B cell (primary cell): ENCODE measurements around the gene HHAT. TPM values are rescaled to one million over a fixed set of nuclear protein-coding genes. Genes with fewer than 3 reads are reported as not detected.

Experiments used
- ATAC-seq: fragments of 200-7000 bp; cut with Tn5 transposase; one replicate; pipeline ENCODE4 v1.10.0; 2021; ENCODE audit warnings: low read depth, mild to moderate bottlenecking, moderate number of reproducible peaks, moderate library complexity
- CTCF ChIA-PET: fragments of 350-600 bp; sonication (Branson Sonifier 250); formaldehyde crosslinking; loops from one replicate; lab custom pipeline; 2021; ENCODE audit warnings: antibody characterized with exemption, inconsistent platforms; lab: Charles Lee
- POLR2A ChIA-PET: fragments of 350-600 bp; sonication (Branson Sonifier 250); formaldehyde crosslinking; loops from one replicate; lab custom pipeline; 2021; ENCODE audit warnings: antibody characterized with exemption; lab: Charles Lee
- DNase-seq: peaks from one replicate; pipeline ENCODE4 v3.0.0; 2013
- H2AFZ ChIP-seq: 2 replicates; pipeline ENCODE4 v1.6.1; 2012; ENCODE audit warnings: mild to moderate bottlenecking, low read depth, low read length; ENCODE audit not compliant: insufficient read depth, poor library complexity, severe bottlenecking
- H3K27ac ChIP-seq, 2 donors: 1 replicate in 1 of 2; 2 replicates in 1 of 2; pipeline ENCODE4 v1.5.1; 2012 to 2013; ENCODE audit warnings: low read length in 2 of 2, mild to moderate bottlenecking in 2 of 2, moderate library complexity in 1 of 2
- H3K27me3 ChIP-seq, 4 experiments: fragments of 200-600 bp in 1 of 4; sonication (generic) in 1 of 4; replicated peaks in 1 of 4; 1 replicate in 2 of 4; 2 replicates in 2 of 4; pipeline versions ENCODE4 v1.6.1 to v1.7.0; 2013 to 2016; ENCODE audit warnings: low read length in 3 of 4, mild to moderate bottlenecking in 2 of 4, mixed read lengths in 1 of 4, moderate library complexity in 1 of 4; ENCODE audit not compliant: insufficient read depth in 4 of 4, control insufficient read depth in 3 of 4; ENCODE audit errors: control extremely low read depth in 1 of 4
- H3K36me3 ChIP-seq, 2 experiments: replicated peaks in 1 of 2; 1 replicate in 1 of 2; 2 replicates in 1 of 2; pipeline versions ENCODE4 v1.6.1 to v1.7.1; 2013; ENCODE audit warnings: low read length in 1 of 2; ENCODE audit not compliant: insufficient read depth in 2 of 2, control insufficient read depth in 1 of 2; ENCODE audit errors: control extremely low read depth in 1 of 2, extremely low read depth in 1 of 2
- H3K4me1 ChIP-seq, 2 donors: fragments of 200-600 bp in 1 of 2; sonication (generic) in 1 of 2; 1 replicate in 1 of 2; 2 replicates in 1 of 2; pipeline versions ENCODE4 v1.5.1 to v1.6.1; 2013 to 2017; ENCODE audit warnings: low read length in 2 of 2; ENCODE audit not compliant: control insufficient read depth in 2 of 2, insufficient read depth in 2 of 2
- H3K4me2 ChIP-seq: replicated peaks from 2 replicates; pipeline ENCODE3; 2012; ENCODE audit warnings: mild to moderate bottlenecking, low read depth, low read length; ENCODE audit not compliant: poor library complexity, severe bottlenecking
- H3K4me3 ChIP-seq, 5 experiments: fragments of 200-600 bp in 1 of 5; sonication (generic) in 1 of 5; 1 replicate in 3 of 5; 2 replicates in 2 of 5; pipeline versions ENCODE4 v1.5.1 to v1.7.0; 2011 to 2016; ENCODE audit warnings: low read length in 4 of 5, mild to moderate bottlenecking in 4 of 5, low read depth in 2 of 5, control low read depth in 1 of 5, moderate library complexity in 1 of 5; ENCODE audit not compliant: insufficient read depth in 1 of 5; ENCODE audit errors: control extremely low read depth in 1 of 5, extremely low read depth in 1 of 5
- H3K79me2 ChIP-seq: fragments of 200-600 bp; sonication (generic); one replicate; pipeline ENCODE4 v1.6.0; 2016; ENCODE audit warnings: low read length; ENCODE audit not compliant: control insufficient read depth, insufficient read depth
- H3K9ac ChIP-seq: fragments of 200-600 bp; sonication (generic); 2 replicates; pipeline ENCODE4 v1.6.1; 2017; ENCODE audit warnings: mild to moderate bottlenecking, low read length, moderate library complexity
- H3K9me3 ChIP-seq, 3 donors: one replicate each; pipeline versions ENCODE4 v1.6.1 to v1.7.1; 2013; ENCODE audit warnings: low read length in 2 of 3; ENCODE audit not compliant: control insufficient read depth in 2 of 3, insufficient read depth in 1 of 3; ENCODE audit errors: control extremely low read depth in 1 of 3
- H4K20me1 ChIP-seq: 2 replicates; pipeline ENCODE4 v1.6.0; 2012; ENCODE audit warnings: mild to moderate bottlenecking, low read length; ENCODE audit not compliant: insufficient read depth, control insufficient read depth, poor library complexity, severe bottlenecking
- H3K27ac Mint-ChIP-seq: one replicate; pipeline ENCODE4 v1.8.0; 2021; ENCODE audit warnings: mixed read lengths
- H3K27me3 Mint-ChIP-seq: one replicate; pipeline ENCODE4 v1.8.0; 2021; ENCODE audit warnings: mixed read lengths
- H3K4me1 Mint-ChIP-seq: one replicate; pipeline ENCODE4 v1.8.0; 2021; ENCODE audit warnings: mixed read lengths
- H3K4me3 Mint-ChIP-seq: one replicate; pipeline ENCODE4 v1.8.0; 2021; ENCODE audit warnings: mixed read lengths
- H3K9me3 Mint-ChIP-seq: one replicate; pipeline ENCODE4 v1.8.0; 2022; ENCODE audit warnings: mixed read lengths; ENCODE audit not compliant: insufficient read depth
- EZH2 ChIP-seq: IDR thresholded peaks from 2 replicates; pipeline ENCODE4 v1.6.1; 2012; ENCODE audit warnings: borderline replicate concordance, low read depth, mild to moderate bottlenecking, moderate library complexity, low read length; ENCODE audit not compliant: insufficient read depth, poor library complexity, severe bottlenecking
- WGBS: methylation state at CpG from one replicate; pipeline ENCODE4 v1.1.5; 2013; ENCODE audit warnings: missing lambda C conversion rate; ENCODE audit not compliant: insufficient coverage; 5-methylcytosine and 5-hydroxymethylcytosine counted together
- intact Hi-C: fragments of 100-400 bp; cut with micrococcal nuclease; formaldehyde crosslinking; loops from one replicate; pipeline ENCODE4 v1.10.0; 2022
- polyA plus RNA-seq: library from polyadenylated mRNA; depleted of rRNA; stranded (reverse); fragments of >200 nt; gene quantifications from 2 replicates; pipeline ENCODE4 v1.2.3, GENCODE V29; 2012
- total RNA-seq, 2 donors: library from RNA; stranded (reverse); fragments of 120-200 nt in 1 of 2; gene quantifications; 1 replicate in 1 of 2; 2 replicates in 1 of 2; pipeline versions ENCODE4 v1.2.3 to v1.2.4, GENCODE V29; 2013 to 2022
- TF ChIP-seq, protein P1 (sequence below): fragments of 200-600 bp; IDR thresholded peaks from one replicate; pipeline ENCODE4 v1.8.0; 2022; ENCODE audit warnings: antibody characterized with exemption, mild to moderate bottlenecking

HHAT gene
- total and polyA plus RNA-seq, 2 donors (not counting 1 experiment from before 2014, with no cell fraction given): 4.0 to 28.2 TPM

DNA sequence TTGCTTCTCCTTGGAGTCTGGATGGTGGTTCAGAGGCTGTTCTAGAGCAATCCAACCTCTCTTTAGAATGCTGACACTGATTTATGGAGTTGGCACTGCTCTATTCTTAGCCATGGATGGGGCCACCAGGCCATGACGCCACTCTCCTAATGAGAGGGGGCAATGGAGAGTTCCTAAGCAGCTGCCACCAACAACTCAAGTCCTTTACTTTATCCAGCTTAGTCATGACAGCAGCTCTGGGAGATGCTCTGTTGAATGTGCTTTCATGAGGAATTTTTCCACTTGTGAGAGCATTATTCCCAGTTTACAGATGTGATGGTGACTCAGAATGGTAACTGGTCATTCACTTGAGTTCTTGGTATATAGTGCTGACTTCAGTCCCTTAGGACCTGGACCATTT is 366.3 kb downstream of the HHAT start:
- no peaks in the 10 kb centered on the region for H3K9me3 ChIP-seq
- no peaks in the 10 kb centered on the region for H4K20me1 ChIP-seq
- no peak overlapping the region for H2AFZ ChIP-seq
- ATAC-seq: no peak
- Mint-ChIP-seq H3K4me1 (peaks cover 9% of the 10 kb centered on the region), H3K27ac (no peak overlapping the region), H3K27me3 (peaks cover 4% of the 10 kb centered on the region), H3K4me3 (no peak overlapping the region), H3K9me3 (no peaks in the 10 kb centered on the region)
- H3K27me3 ChIP-seq: no peaks in the 10 kb centered on the region
- intact Hi-C loops: no loop called here
- TF ChIP-seq EZH2: no peak
- TF ChIP-seq, protein P1, sequence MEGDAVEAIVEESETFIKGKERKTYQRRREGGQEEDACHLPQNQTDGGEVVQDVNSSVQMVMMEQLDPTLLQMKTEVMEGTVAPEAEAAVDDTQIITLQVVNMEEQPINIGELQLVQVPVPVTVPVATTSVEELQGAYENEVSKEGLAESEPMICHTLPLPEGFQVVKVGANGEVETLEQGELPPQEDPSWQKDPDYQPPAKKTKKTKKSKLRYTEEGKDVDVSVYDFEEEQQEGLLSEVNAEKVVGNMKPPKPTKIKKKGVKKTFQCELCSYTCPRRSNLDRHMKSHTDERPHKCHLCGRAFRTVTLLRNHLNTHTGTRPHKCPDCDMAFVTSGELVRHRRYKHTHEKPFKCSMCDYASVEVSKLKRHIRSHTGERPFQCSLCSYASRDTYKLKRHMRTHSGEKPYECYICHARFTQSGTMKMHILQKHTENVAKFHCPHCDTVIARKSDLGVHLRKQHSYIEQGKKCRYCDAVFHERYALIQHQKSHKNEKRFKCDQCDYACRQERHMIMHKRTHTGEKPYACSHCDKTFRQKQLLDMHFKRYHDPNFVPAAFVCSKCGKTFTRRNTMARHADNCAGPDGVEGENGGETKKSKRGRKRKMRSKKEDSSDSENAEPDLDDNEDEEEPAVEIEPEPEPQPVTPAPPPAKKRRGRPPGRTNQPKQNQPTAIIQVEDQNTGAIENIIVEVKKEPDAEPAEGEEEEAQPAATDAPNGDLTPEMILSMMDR: no peak
- no peaks in the 10 kb centered on the region for H3K36me3 ChIP-seq
- ChIA-PET CTCF (no interaction called here), POLR2A (no interaction called here)
- no peak for DNase-seq
- no peaks in the 10 kb centered on the region for H3K79me2 ChIP-seq
- no peak overlapping the region for H3K27ac ChIP-seq
- WGBS: no CpG with 5 or more reads among the region's 1 CpG
- H3K4me3 ChIP-seq: no peak overlapping the region
- H3K4me2 ChIP-seq: no peak overlapping the region
- H3K4me1 ChIP-seq: peaks cover 0 to 7% of the 10 kb centered on the region in 2 donors
- H3K9ac ChIP-seq: no peak overlapping the region

DNA sequence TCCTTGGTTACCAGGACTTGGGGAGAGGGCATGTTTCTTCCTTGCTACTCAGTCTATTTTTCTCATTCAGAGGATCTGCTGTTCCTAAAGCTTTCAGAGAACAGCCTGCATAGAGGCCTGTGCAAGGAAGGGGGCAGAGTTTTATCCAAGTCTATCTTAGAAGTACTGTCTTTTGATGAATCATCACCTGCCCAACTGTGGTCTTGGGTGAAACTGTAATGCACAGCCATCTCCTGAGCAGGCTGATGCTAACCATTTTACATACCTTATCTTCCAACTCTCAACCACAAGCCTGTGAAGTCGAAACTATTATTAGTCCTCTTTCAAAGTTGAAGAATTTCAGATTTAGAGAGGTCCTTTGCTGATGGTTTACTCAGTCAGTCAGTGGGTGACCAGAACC is 368.0 kb downstream of the HHAT start:
- Histone ChIP-seq H3K79me2 (no peaks in the 10 kb centered on the region), H3K27me3 (no peaks in the 10 kb centered on the region), H4K20me1 (no peaks in the 10 kb centered on the region), H3K27ac (no peak overlapping the region), H3K4me1 (peaks cover 0 to 7% of the 10 kb centered on the region in 2 donors), H2AFZ (no peak overlapping the region), H3K9ac (no peak overlapping the region), H3K4me3 (no peak overlapping the region), H3K36me3 (no peaks in the 10 kb centered on the region), H3K9me3 (no peaks in the 10 kb centered on the region), H3K4me2 (no peak overlapping the region)
- ChIA-PET CTCF (no interaction called here), POLR2A (no interaction called here)
- no peak for ATAC-seq
- no peak for TF ChIP-seq EZH2
- TF ChIP-seq, protein P1: no peak
- intact Hi-C loops: no loop called here
- WGBS: no CpG with 5 or more reads among the region's 1 CpG
- H3K4me1 Mint-ChIP-seq: peaks cover 9% of the 10 kb centered on the region
- H3K27me3 Mint-ChIP-seq: peaks cover 4% of the 10 kb centered on the region
- H3K4me3 Mint-ChIP-seq: no peak overlapping the region
- no peaks in the 10 kb centered on the region for H3K9me3 Mint-ChIP-seq
- DNase-seq: no peak
- H3K27ac Mint-ChIP-seq: no peak overlapping the region
